DOHH2 (cell line): ENCODE data around the gene MVB12B.

Experiments used
- H3F3A ChIP-seq: fragments of 200-600 bp; sonication (generic), shearing (Covaris generic); 2 replicates; pipeline ENCODE4 v1.6.0; 2016; ENCODE audit warnings: antibody characterized with exemption, mild to moderate bottlenecking; ENCODE audit not compliant: control insufficient read depth, insufficient read depth
- H3K27ac ChIP-seq: fragments of 200-600 bp; sonication (generic); 2 replicates; pipeline ENCODE4 v1.5.1; 2014; ENCODE audit warnings: low read depth, mild to moderate bottlenecking, low read length, moderate library complexity
- H3K27me3 ChIP-seq: fragments of 200-600 bp; sonication (generic); 2 replicates; pipeline ENCODE4 v1.6.1; 2014; ENCODE audit warnings: mild to moderate bottlenecking, low read length, mixed read lengths; ENCODE audit not compliant: control insufficient read depth
- H3K36me3 ChIP-seq: fragments of 200-600 bp; sonication (generic); 2 replicates; pipeline ENCODE4 v1.6.1; 2014; ENCODE audit warnings: mild to moderate bottlenecking, low read length, moderate library complexity, mixed read lengths; ENCODE audit not compliant: control insufficient read depth
- H3K4me1 ChIP-seq: fragments of 200-600 bp; sonication (generic); 2 replicates; pipeline ENCODE4 v1.6.1; 2014; ENCODE audit warnings: mild to moderate bottlenecking, low read length, mixed read lengths; ENCODE audit not compliant: control insufficient read depth
- H3K4me2 ChIP-seq: fragments of 200-600 bp; sonication (generic); 2 replicates; pipeline ENCODE4 v1.6.0; 2014; ENCODE audit warnings: mild to moderate bottlenecking, low read length, moderate library complexity
- H3K4me3 ChIP-seq: fragments of 200-600 bp; sonication (generic); 2 replicates; pipeline ENCODE4 v1.5.1; 2014; ENCODE audit warnings: mild to moderate bottlenecking, low read length, mixed read lengths
- H3K79me2 ChIP-seq: fragments of 200-600 bp; sonication (generic); 2 replicates; pipeline ENCODE4 v1.6.1; 2014; ENCODE audit warnings: mild to moderate bottlenecking, low read length, mixed read lengths; ENCODE audit not compliant: control insufficient read depth
- H3K9me2 ChIP-seq: fragments of 200-600 bp; sonication (generic); replicated peaks from 2 replicates; pipeline ENCODE4 v1.6.1; 2014; ENCODE audit warnings: mild to moderate bottlenecking, low read length, mixed read lengths; ENCODE audit not compliant: control insufficient read depth
- H3K9me3 ChIP-seq: fragments of 200-600 bp; sonication (generic); 2 replicates; pipeline ENCODE4 v1.6.1; 2014; ENCODE audit warnings: antibody characterized with exemption, low read length, mixed read lengths; ENCODE audit not compliant: control insufficient read depth, insufficient read depth
- H4K20me1 ChIP-seq: fragments of 200-600 bp; sonication (generic); 2 replicates; pipeline ENCODE4 v1.6.0; 2014; ENCODE audit warnings: low read depth, mild to moderate bottlenecking, antibody characterized with exemption, low read length, moderate library complexity; ENCODE audit not compliant: control insufficient read depth, insufficient read depth
- CTCF ChIP-seq: fragments of 200-600 bp; sonication (generic); IDR thresholded peaks from one replicate; pipeline ENCODE4 v1.5.1; 2014; ENCODE audit warnings: antibody characterized with exemption, mild to moderate bottlenecking, low read depth, low read length; ENCODE audit not compliant: poor library complexity, severe bottlenecking
- EZH2phosphoT487 ChIP-seq: fragments of 200-600 bp; sonication (generic); IDR thresholded peaks from 2 replicates; pipeline ENCODE4 v1.6.1; 2017; ENCODE audit warnings: borderline replicate concordance, mild to moderate bottlenecking, antibody characterized with exemption, low read length, moderate library complexity, mixed read lengths

The MVB12B gene

GRCh38 chr9:126521089-126521488 is 194.5 kb downstream of the MVB12B start:
- no peak for TF ChIP-seq EZH2phosphoT487
- TF ChIP-seq CTCF, result no peak
- Histone ChIP-seq H3K4me3 (no peak overlapping the region), H4K20me1 (no peaks in the 10 kb centered on the region), H3K4me1 (peaks cover 36% of the 10 kb centered on the region), H3K9me3 (no peaks in the 10 kb centered on the region), H3K4me2 (no peak overlapping the region), H3K27ac (no peak overlapping the region), H3K9me2 (no peaks in the 10 kb centered on the region), H3F3A (0 out of 2 replicates have a peak, but pooled peaks cover 3% of the 10 kb centered on the region), H3K27me3 (no peaks in the 10 kb centered on the region), H3K36me3 (no peaks in the 10 kb centered on the region), H3K79me2 (no peaks in the 10 kb centered on the region)

DNA sequence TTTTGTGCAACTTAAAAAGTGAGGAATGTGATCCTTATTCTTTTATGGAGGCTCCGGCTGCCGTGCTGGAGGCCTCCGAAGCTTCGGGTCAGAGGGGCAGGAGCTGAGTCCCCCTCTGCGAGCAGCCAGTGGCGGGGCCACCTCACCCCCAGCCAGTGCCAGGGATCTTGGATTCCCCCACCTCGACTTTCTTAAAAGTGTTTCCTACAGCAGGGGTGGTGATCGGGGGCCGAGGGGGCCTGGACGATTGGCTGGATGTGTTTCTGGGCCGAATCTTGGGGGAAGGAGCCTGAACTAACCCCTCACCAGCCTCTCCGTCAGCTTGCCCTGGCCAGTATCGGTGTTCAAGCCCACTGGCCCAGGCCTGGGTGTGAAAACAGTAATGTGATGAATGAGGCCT is 194.9 kb downstream of the MVB12B start:
- Histone ChIP-seq H3K27me3 (no peaks in the 10 kb centered on the region), H4K20me1 (no peaks in the 10 kb centered on the region), H3K4me1 (peaks cover 34% of the 10 kb centered on the region)

DNA sequence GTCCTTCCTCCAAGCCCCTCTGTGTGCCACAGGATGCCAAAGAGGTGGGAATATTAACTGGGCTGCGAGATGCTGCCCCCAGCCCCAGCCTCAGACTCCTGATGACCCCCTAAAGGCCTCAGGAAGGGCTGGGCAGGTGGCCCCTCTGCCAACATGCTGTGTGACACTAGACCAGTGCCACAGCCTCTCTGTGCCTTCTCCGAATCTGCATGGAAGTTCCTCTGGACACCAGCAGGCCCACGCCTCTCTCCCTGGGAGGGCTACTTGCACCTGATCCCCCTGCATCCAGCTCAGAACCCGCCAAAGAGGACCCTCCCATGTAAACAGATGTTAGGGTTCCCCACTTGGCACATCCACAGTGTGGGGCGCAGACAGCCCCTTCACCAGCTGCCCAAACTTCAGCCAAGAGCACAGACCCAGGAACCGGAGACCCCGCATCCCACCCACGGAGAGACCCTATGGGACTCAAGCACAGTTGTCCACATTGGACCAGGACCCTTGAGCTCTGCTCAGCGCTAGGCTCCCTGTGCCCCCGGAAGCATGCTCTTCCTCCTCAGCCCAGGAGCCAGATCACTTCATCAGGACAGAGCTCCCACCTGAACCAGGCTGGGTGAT is 195.5 kb downstream of the MVB12B start:
- no peaks in the 10 kb centered on the region for H3K27me3 ChIP-seq
- no peaks in the 10 kb centered on the region for H3K9me2 ChIP-seq
- TF ChIP-seq CTCF (no peak), EZH2phosphoT487 (no peak)
- H3F3A ChIP-seq, result 0 out of 2 replicates have a peak, but pooled peaks cover 3% of the 10 kb centered on the region
- peaks cover 29% of the 10 kb centered on the region for H3K4me1 ChIP-seq
- H3K27ac ChIP-seq, result no peak overlapping the region
- H3K9me3 ChIP-seq, result no peaks in the 10 kb centered on the region
- H3K79me2 ChIP-seq, result no peaks in the 10 kb centered on the region
- H3K36me3 ChIP-seq, result no peaks in the 10 kb centered on the region
- no peak overlapping the region for H3K4me3 ChIP-seq
- H4K20me1 ChIP-seq, result no peaks in the 10 kb centered on the region
- H3K4me2 ChIP-seq, result no peak overlapping the region

More for the DNA sequence above, 194.9 kb downstream of the MVB12B start:
- Histone ChIP-seq H3K27ac (no peak overlapping the region), H3K79me2 (no peaks in the 10 kb centered on the region), H3F3A (0 out of 2 replicates have a peak, but pooled peaks cover 3% of the 10 kb centered on the region), H3K9me2 (no peaks in the 10 kb centered on the region), H3K4me2 (no peak overlapping the region), H3K9me3 (no peaks in the 10 kb centered on the region), H3K4me3 (no peak overlapping the region), H3K36me3 (no peaks in the 10 kb centered on the region)
- TF ChIP-seq EZH2phosphoT487 (no peak), CTCF (no peak)
